Measurements from ENCODE around the gene ENPP3.

- TF ChIP-seq EZH2phosphoT487 (IDR thresholded peaks at IDR 0.05; ENCODE audit: insufficient read depth, low read depth) (no peak), EZH2 (IDR thresholded peaks at IDR 0.05; ENCODE audit: insufficient read depth, poor library complexity, severe bottlenecking) (no peak)
These were observed 118.9 kb downstream of the ENPP3 start for GRCh38 chr6:131756039-131756438.

All from GM23248 (cell line).